COLO668 (cell line): ENCODE data around the gene ARID1A.

Source experiments
- DNase-seq: peaks from one replicate; lab custom pipeline; 2025; ENCODE audit not compliant: unreplicated experiment; lab: John Stamatoyannopoulos, UW

The ARID1A gene

GRCh38 chr1:26727476-26727875 lies 31.7 kb downstream of the ARID1A start:
- no peak for DNase-seq

- no peak for DNase-seq
These were observed 32.8 kb downstream of the ARID1A start for GRCh38 chr1:26728645-26729044.

- DNase-seq, result no peak
These were observed 33.8 kb downstream of the ARID1A start for GRCh38 chr1:26729633-26730032.

- no peak for DNase-seq
These were observed 34.9 kb downstream of the ARID1A start for GRCh38 chr1:26730695-26731094.

- DNase-seq, result no peak
These were observed 35.6 kb downstream of the ARID1A start for GRCh38 chr1:26731233-26731902.

GRCh38 chr1:26733392-26733791 lies 37.6 kb downstream of the ARID1A start:
- no peak for DNase-seq

- DNase-seq, result no peak
These were observed 38.2 kb downstream of the ARID1A start for GRCh38 chr1:26733982-26734381.

- DNase-seq, result no peak
These were observed 38.8 kb downstream of the ARID1A start for GRCh38 chr1:26734501-26735058.

- no peak for DNase-seq
These were observed 43.6 kb downstream of the ARID1A start for GRCh38 chr1:26739329-26739914.

GRCh38 chr1:26740023-26740634 lies 44.3 kb downstream of the ARID1A start:
- no peak for DNase-seq

GRCh38 chr1:26740952-26741351 lies 45.1 kb downstream of the ARID1A start:
- DNase-seq, result no peak

- DNase-seq, result no peak
These were observed 47.7 kb downstream of the ARID1A start for GRCh38 chr1:26743426-26744059.

- peak; percentile 66 for DNase-seq
These were observed 48.5 kb downstream of the ARID1A start for GRCh38 chr1:26744075-26744959.

- no peak for DNase-seq
These were observed 49.4 kb downstream of the ARID1A start for GRCh38 chr1:26745191-26745590.

GRCh38 chr1:26747048-26747447 lies 51.2 kb downstream of the ARID1A start:
- no peak for DNase-seq

- DNase-seq, result no peak
These were observed 52.5 kb downstream of the ARID1A start for GRCh38 chr1:26748351-26748750.

- DNase-seq, result no peak
These were observed 53.6 kb downstream of the ARID1A start for GRCh38 chr1:26749458-26749857.

GRCh38 chr1:26750428-26750827 lies 54.6 kb downstream of the ARID1A start:
- DNase-seq, result no peak

- DNase-seq, result no peak
These were observed 56.7 kb downstream of the ARID1A start for GRCh38 chr1:26752519-26752918.

GRCh38 chr1:26754086-26754874 lies 58.5 kb downstream of the ARID1A start:
- no peak for DNase-seq
